PFSK-1 (cell line): ENCODE results near the gene IKZF3.

ENCODE experiments used
- FOXP2 ChIP-seq: optimal IDR thresholded peaks from 2 replicates; pipeline ENCODE3; 2011; ENCODE audit warnings: borderline replicate concordance, control low read depth, inconsistent platforms; ENCODE audit not compliant: insufficient read depth; ENCODE audit errors: extremely low read length, extremely low read depth
- POLR2AphosphoS5 ChIP-seq: IDR thresholded peaks from 2 replicates; pipeline ENCODE4 v1.6.1; 2012; ENCODE audit warnings: low read depth, mild to moderate bottlenecking, control low read depth, low read length, moderate library complexity
- SIN3A ChIP-seq: IDR thresholded peaks from 2 replicates; pipeline ENCODE4 v1.6.1; 2012; ENCODE audit warnings: mild to moderate bottlenecking, low read length, moderate library complexity, borderline replicate concordance; ENCODE audit not compliant: insufficient read depth
- TAF1 ChIP-seq: IDR thresholded peaks from 2 replicates; pipeline ENCODE4 v1.6.1; 2012; ENCODE audit warnings: low read length, control low read depth, borderline replicate concordance; ENCODE audit not compliant: insufficient read depth
- TF ChIP-seq, protein P1 (sequence below), 2 experiments: IDR thresholded peaks; 2 replicates each; pipeline versions ENCODE4 v1.6.1 to v1.8.0; 2011 to 2012; ENCODE audit warnings: low read depth in 2 of 2, low read length in 2 of 2, control low read depth in 1 of 2, inconsistent platforms in 1 of 2, mild to moderate bottlenecking in 1 of 2, moderate library complexity in 1 of 2; ENCODE audit not compliant: insufficient read depth in 1 of 2

GRCh38 chr17:39908789-39909352, 44.8 kb upstream of the IKZF3 start:
- TF ChIP-seq, protein P1, sequence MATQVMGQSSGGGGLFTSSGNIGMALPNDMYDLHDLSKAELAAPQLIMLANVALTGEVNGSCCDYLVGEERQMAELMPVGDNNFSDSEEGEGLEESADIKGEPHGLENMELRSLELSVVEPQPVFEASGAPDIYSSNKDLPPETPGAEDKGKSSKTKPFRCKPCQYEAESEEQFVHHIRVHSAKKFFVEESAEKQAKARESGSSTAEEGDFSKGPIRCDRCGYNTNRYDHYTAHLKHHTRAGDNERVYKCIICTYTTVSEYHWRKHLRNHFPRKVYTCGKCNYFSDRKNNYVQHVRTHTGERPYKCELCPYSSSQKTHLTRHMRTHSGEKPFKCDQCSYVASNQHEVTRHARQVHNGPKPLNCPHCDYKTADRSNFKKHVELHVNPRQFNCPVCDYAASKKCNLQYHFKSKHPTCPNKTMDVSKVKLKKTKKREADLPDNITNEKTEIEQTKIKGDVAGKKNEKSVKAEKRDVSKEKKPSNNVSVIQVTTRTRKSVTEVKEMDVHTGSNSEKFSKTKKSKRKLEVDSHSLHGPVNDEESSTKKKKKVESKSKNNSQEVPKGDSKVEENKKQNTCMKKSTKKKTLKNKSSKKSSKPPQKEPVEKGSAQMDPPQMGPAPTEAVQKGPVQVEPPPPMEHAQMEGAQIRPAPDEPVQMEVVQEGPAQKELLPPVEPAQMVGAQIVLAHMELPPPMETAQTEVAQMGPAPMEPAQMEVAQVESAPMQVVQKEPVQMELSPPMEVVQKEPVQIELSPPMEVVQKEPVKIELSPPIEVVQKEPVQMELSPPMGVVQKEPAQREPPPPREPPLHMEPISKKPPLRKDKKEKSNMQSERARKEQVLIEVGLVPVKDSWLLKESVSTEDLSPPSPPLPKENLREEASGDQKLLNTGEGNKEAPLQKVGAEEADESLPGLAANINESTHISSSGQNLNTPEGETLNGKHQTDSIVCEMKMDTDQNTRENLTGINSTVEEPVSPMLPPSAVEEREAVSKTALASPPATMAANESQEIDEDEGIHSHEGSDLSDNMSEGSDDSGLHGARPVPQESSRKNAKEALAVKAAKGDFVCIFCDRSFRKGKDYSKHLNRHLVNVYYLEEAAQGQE (IDR thresholded peaks at IDR 0.05; ENCODE audit: insufficient read depth in 1 of 2, low read depth in 2 of 2, low read length in 2 of 2): no peak
- TF ChIP-seq TAF1 (no peak), POLR2AphosphoS5 (no peak), SIN3A (no peak), FOXP2 (no peak)
